GM12878 (cell line): ENCODE measurements around the gene CENPP. TPM values are rescaled to one million over a fixed set of nuclear protein-coding genes. Genes with fewer than 3 reads are reported as not detected.

Source experiments
- ATAC-seq: fragments of 200-7000 bp; cut with Tn5 transposase; 3 replicates; pipeline ENCODE4 v1.9.1; 2020; ENCODE audit warnings: mild to moderate bottlenecking, moderate library complexity
- BruUV-seq: library from RNA; stranded (reverse); fragments of 400-500 nt; replicated peaks from 2 replicates; lab custom pipeline; 2021; lab: Mats Ljungman, UMichigan
- CTCF ChIA-PET: fragments of 300-600 bp; sonication (Branson Sonifier 250); formaldehyde crosslinking; extraction: SDS; loops from one replicate; lab custom pipeline; 2021; ENCODE audit warnings: inconsistent platforms; lab: Yijun Ruan, JAX
- POLR2A ChIA-PET: fragments of 350-600 bp; formaldehyde crosslinking; extraction: SDS; loops from one replicate; lab custom pipeline; 2021; ENCODE audit warnings: inconsistent platforms; lab: Charles Lee
- RAD21 ChIA-PET: fragments of 300-600 bp; sonication (Branson Sonifier 250); formaldehyde crosslinking; loops from one replicate; lab custom pipeline; 2023; ENCODE audit warnings: antibody characterized with exemption; ENCODE audit not compliant: unreplicated experiment; lab: Charles Lee
- SMC1A ChIA-PET: fragments of 300-600 bp; sonication (Branson Sonifier 250); formaldehyde crosslinking; loops from one replicate; lab custom pipeline; 2023; ENCODE audit not compliant: unreplicated experiment, uncharacterized antibody; lab: Charles Lee
- DNase-seq: peaks from one replicate; pipeline ENCODE4 v3.0.0-alpha.2; 2011; ENCODE audit warnings: low read depth, low spot score
- FAIRE-seq: peaks from 3 replicates; lab custom pipeline; 2011; peaks lifted over from hg19 to GRCh38; lab: Jason Lieb, UNC
- H2AFZ ChIP-seq: 2 replicates; pipeline ENCODE4 v1.6.0; 2011; ENCODE audit warnings: low read depth, low read length, control low read depth; ENCODE audit not compliant: control insufficient read depth
- H3K27ac ChIP-seq: 2 replicates; pipeline ENCODE4 v1.5.1; 2011; ENCODE audit warnings: control low read depth; ENCODE audit not compliant: control insufficient read depth, insufficient read depth
- H3K27me3 ChIP-seq, 2 experiments: replicated peaks in 1 of 2; 2 replicates each; pipeline versions ENCODE4 v1.6.0 to v1.6.1; 2011; ENCODE audit warnings: low read length in 1 of 2; ENCODE audit not compliant: control insufficient read depth in 2 of 2, insufficient read depth in 2 of 2
- H3K36me3 ChIP-seq, 2 experiments: 2 replicates each; pipeline ENCODE4 v1.5.1; 2011; ENCODE audit warnings: low read length in 1 of 2; ENCODE audit not compliant: control insufficient read depth in 2 of 2, insufficient read depth in 2 of 2
- H3K4me1 ChIP-seq: 2 replicates; pipeline ENCODE4 v1.6.1; 2011; ENCODE audit warnings: mild to moderate bottlenecking, low read length, moderate library complexity, mixed read lengths; ENCODE audit not compliant: control insufficient read depth, insufficient read depth
- H3K4me2 ChIP-seq: 2 replicates; pipeline ENCODE4 v1.6.0; 2011; ENCODE audit warnings: control low read depth; ENCODE audit not compliant: control insufficient read depth, insufficient read depth
- H3K4me3 ChIP-seq: fragments of 200-600 bp; sonication (generic); 2 replicates; pipeline ENCODE4 v1.5.1; 2016
- H3K79me2 ChIP-seq: 2 replicates; pipeline ENCODE4 v1.6.0; 2011; ENCODE audit warnings: low read length; ENCODE audit not compliant: control insufficient read depth, insufficient read depth
- H3K9ac ChIP-seq: 2 replicates; pipeline ENCODE4 v1.8.0; 2011; ENCODE audit warnings: low read length, control low read depth, mixed read lengths; ENCODE audit not compliant: control insufficient read depth, insufficient read depth
- H3K9me3 ChIP-seq: replicated peaks from 3 replicates; pipeline ENCODE4 v1.5.1; 2011; ENCODE audit warnings: mild to moderate bottlenecking, low read length; ENCODE audit not compliant: control insufficient read depth, insufficient read depth
- H4K20me1 ChIP-seq: 2 replicates; pipeline ENCODE4 v1.6.0; 2011; ENCODE audit not compliant: control insufficient read depth, insufficient read depth
- BHLHE40 ChIP-seq, 2 experiments: fragments of 450-650 bp in 1 of 2; IDR thresholded peaks; 2 replicates each; pipeline ENCODE4 v1.6.1; 2011 to 2017; ENCODE audit warnings: low read depth in 2 of 2, borderline replicate concordance in 1 of 2, improper control_type of control experiment in 1 of 2, low read length in 1 of 2, mild to moderate bottlenecking in 1 of 2
- CHD2 ChIP-seq: IDR thresholded peaks from 2 replicates; pipeline ENCODE4 v1.6.1; 2011; ENCODE audit warnings: low read depth, low read length, improper control_type of control experiment, borderline replicate concordance
- CTCF ChIP-seq, 3 experiments: IDR thresholded peaks in 2 of 3; conservative IDR thresholded peaks in 1 of 3; 2 replicates each; pipeline ENCODE4 v1.5.1; 2011; ENCODE audit warnings: low read depth in 3 of 3, low read length in 3 of 3, mild to moderate bottlenecking in 3 of 3, control low read depth in 2 of 3, moderate library complexity in 2 of 3, inconsistent platforms in 1 of 3, mixed read lengths in 1 of 3; ENCODE audit not compliant: control insufficient read depth in 2 of 3, insufficient read depth in 1 of 3; ENCODE audit errors: extremely low read depth in 1 of 3
- E2F8 ChIP-seq: fragments of 450-650 bp; IDR thresholded peaks from 2 replicates; pipeline ENCODE4 v1.6.1; 2018; ENCODE audit warnings: mild to moderate bottlenecking, low read depth, moderate library complexity; ENCODE audit not compliant: partially characterized antibody
- GABPA ChIP-seq: IDR thresholded peaks from 2 replicates; pipeline ENCODE4 v1.6.1; 2014; ENCODE audit warnings: antibody characterized with exemption, low read depth, mild to moderate bottlenecking, inconsistent platforms
- IKZF1 ChIP-seq: fragments of 450-650 bp; conservative IDR thresholded peaks from 2 replicates; pipeline ENCODE4 v1.6.1; 2017; ENCODE audit warnings: antibody characterized with exemption, mild to moderate bottlenecking
- KAT2A ChIP-seq: conservative IDR thresholded peaks from 2 replicates; pipeline ENCODE4 v1.6.1; 2011; ENCODE audit warnings: low read depth, low read length; ENCODE audit not compliant: control insufficient read depth
- KDM1A ChIP-seq: fragments of 200-600 bp; sonication (generic); IDR thresholded peaks from 2 replicates; pipeline ENCODE4 v1.6.1; 2016; ENCODE audit warnings: borderline replicate concordance
- MEF2B ChIP-seq: fragments of 450-650 bp; IDR thresholded peaks from 2 replicates; pipeline ENCODE4 v1.6.1; 2018; ENCODE audit warnings: mild to moderate bottlenecking, moderate library complexity; ENCODE audit not compliant: partially characterized antibody, poor library complexity, severe bottlenecking
- MTA2 ChIP-seq: fragments of 450-650 bp; IDR thresholded peaks from 2 replicates; pipeline ENCODE4 v1.6.1; 2016; ENCODE audit warnings: low read depth, mild to moderate bottlenecking, moderate library complexity
- NFXL1 ChIP-seq: fragments of 450-650 bp; IDR thresholded peaks from 2 replicates; pipeline ENCODE4 v1.6.1; 2017; ENCODE audit warnings: antibody characterized with exemption, mild to moderate bottlenecking, borderline replicate concordance
- PAX8 ChIP-seq: fragments of 450-650 bp; IDR thresholded peaks from 2 replicates; pipeline ENCODE4 v1.6.1; 2017; ENCODE audit warnings: mild to moderate bottlenecking, moderate library complexity
- POLR2A ChIP-seq: IDR thresholded peaks from 2 replicates; pipeline ENCODE4 v1.6.1; 2011; ENCODE audit warnings: low read depth, mild to moderate bottlenecking, low read length
- SIX5 ChIP-seq: IDR thresholded peaks from 2 replicates; pipeline ENCODE4 v1.6.1; 2011; ENCODE audit warnings: mild to moderate bottlenecking, low read depth, low read length, moderate library complexity; ENCODE audit not compliant: severe bottlenecking
- TCF3 ChIP-seq: IDR thresholded peaks from 2 replicates; pipeline ENCODE4 v1.6.1; 2012; ENCODE audit warnings: low read depth, mild to moderate bottlenecking, low read length, borderline replicate concordance; ENCODE audit not compliant: insufficient read depth
- ZBED1 ChIP-seq: IDR thresholded peaks from 2 replicates; pipeline ENCODE4 v1.6.1; 2016; ENCODE audit warnings: borderline replicate concordance
- ZNF622 ChIP-seq: fragments of 450-650 bp; IDR thresholded peaks from 2 replicates; pipeline ENCODE4 v1.6.1; 2017; ENCODE audit warnings: mild to moderate bottlenecking, inconsistent platforms
- WGBS: methylation state at CpG from one replicate; pipeline ENCODE4 v1.1.6; 2016; ENCODE audit warnings: low lambda C conversion rate; ENCODE audit not compliant: insufficient replicate concordance, insufficient coverage; ENCODE audit errors: missing lambda C conversion rate; 5-methylcytosine and 5-hydroxymethylcytosine counted together
- in situ Hi-C: fragments of 300-500 bp; cut with MboI; formaldehyde crosslinking; loops from 9 replicates; pipeline ENCODE4 v1.14.3; 2018; ENCODE audit warnings: mixed read lengths
- intact Hi-C: fragments of 100-400 bp; cut with micrococcal nuclease; formaldehyde crosslinking; loops from one replicate; pipeline ENCODE4 v1.14.2; 2022; ENCODE audit not compliant: unreplicated experiment
- polyA plus RNA-seq, 11 experiments: library from polyadenylated mRNA; depleted of rRNA in 4 of 11; unstranded in 6 of 11; stranded (reverse) in 5 of 11; fragments of >200 nt; fragmentation: Nextera tagmentation in 4 of 11; fragmentation: Illumina TruSeq in 1 of 11; extraction: Ambion mirVana in 4 of 11; extraction: Trizol in 1 of 11; gene quantifications; 1 replicate in 1 of 11; 2 replicates in 10 of 11; pipeline versions ENCODE4 v1.2.1 to v1.2.3, GENCODE V29; 2011 to 2016; ENCODE audit warnings: inconsistent platforms in 2 of 11, missing spikeins in 2 of 11, low read depth in 1 of 11
- total RNA-seq, 4 experiments: library from RNA; depleted of rRNA in 3 of 4; stranded (reverse); fragments of >200 nt in 3 of 4; fragmentation: Illumina TruSeq in 1 of 4; extraction: Trizol in 1 of 4; gene quantifications; 2 replicates each; pipeline versions ENCODE4 v1.2.1 to v1.2.3, GENCODE V29; 2013 to 2021

The CENPP gene
- total and polyA plus RNA-seq, 10 of the 15 experiments (the other 5 are each of a cell fraction or from before 2014, with no cell fraction given), result 9.4 to 31.4 (median 19.8) TPM

- TF ChIP-seq BHLHE40 (IDR thresholded peaks at IDR 0.05; ENCODE audit: borderline replicate concordance in 1 of 2, low read depth in 2 of 2, low read length in 1 of 2) (no peak), IKZF1 (no peak), E2F8 (no peak), GABPA (no peak), CHD2 (no peak)
Observed at GRCh38 chr9:92293075-92293354, 32.7 kb upstream of the CENPP start (continued).

- Histone ChIP-seq H4K20me1 (no peaks in the 10 kb centered on the region), H3K4me2 (peak within 1 kb of the TSS; percentile 97), H3K4me3 (peak within 1 kb of the TSS; percentile 85), H3K79me2 (peaks cover 59% of the 10 kb centered on the region), H3K9me3 (no peaks in the 10 kb centered on the region), H2AFZ (peak within 1 kb of the TSS; percentile 77), H3K36me3 (peaks cover 0 to 14% of the 10 kb centered on the region in 2 experiments; a peak in 3 of 4 replicates), H3K27ac (peak within 1 kb of the TSS; percentile 71), H3K27me3 (no peaks in the 10 kb centered on the region), H3K4me1 (peaks cover 14% of the 10 kb centered on the region), H3K9ac (peak within 1 kb of the TSS; percentile 88)
- ChIA-PET SMC1A (no interaction called here), POLR2A (no interaction called here), RAD21 (no interaction called here), CTCF (interaction anchor here (0.7 to 2.3 kb wide), 2 partner anchors 155 kb away, joined by 3 to 6 read pairs; no protein-coding TSS in a partner anchor)
- DNase-seq, result peak; percentile 97
- TSS peak; percentile 96 for BruUV-seq
- peak; percentile 89 for FAIRE-seq
- in situ Hi-C loops (no loop called here), intact Hi-C loops (no loop called here)
- WGBS, result under 1% methylated on average over 63 of the region's 63 CpGs
- ATAC-seq, result peak; percentile 97
- TF ChIP-seq MTA2 (no peak), PAX8 (no peak), BHLHE40 (IDR thresholded peaks at IDR 0.05; ENCODE audit: borderline replicate concordance in 1 of 2, low read depth in 2 of 2, low read length in 1 of 2) (peak; percentile 47 to 82; a peak in 3 of 4 replicates), POLR2A (peak; percentile 95), NFXL1 (no peak), SIX5 (peak; percentile 25), KAT2A (no peak), IKZF1 (peak; percentile 79), ZNF622 (no peak), ZBED1 (no peak), KDM1A (no peak), TCF3 (no peak), CTCF (IDR thresholded peaks at IDR 0.05 in 2 of 3, conservative IDR thresholded peaks at IDR 0.05 in 1 of 3; ENCODE audit: control insufficient read depth in 2 of 3, extremely low read depth in 1 of 3, insufficient read depth in 1 of 3, low read depth in 3 of 3, low read length in 3 of 3) (peak; percentile 38 to 51 (median 48); a peak in 4 of 6 replicates), MEF2B (peak; percentile 10)
Observed at GRCh38 chr9:92293452-92294296, 32.1 kb upstream of the CENPP start, which contains the start of gene IARS1. TSS of gene IARS1 (minus strand) at chr9:92293697. CDS start at chr9:92289419, 4,278 bp downstream.
